K562 (cell line): ENCODE data around the gene FOSL1. TPM values are rescaled to one million over a fixed set of nuclear protein-coding genes. Genes with fewer than 3 reads are reported as not detected.

Experiments
- BMI1 ChIP-seq: fragments of 150-350 bp; IDR thresholded peaks from 2 replicates; pipeline ENCODE4 v1.6.1; 2014; ENCODE audit warnings: low read length
- CREBBP ChIP-seq: IDR thresholded peaks from one replicate; pipeline ENCODE4 v1.6.1; 2012; ENCODE audit warnings: low read depth, mild to moderate bottlenecking, control low read depth, inconsistent platforms, low read length
- E2F3 ChIP-seq: fragments of 250-450 bp; sonication (Bioruptor Pico); IDR thresholded peaks from 2 replicates; pipeline ENCODE4 v1.4.0; 2020; ENCODE audit warnings: mild to moderate bottlenecking
- FOXK2 ChIP-seq, 2 experiments: fragments of 450-650 bp; IDR thresholded peaks in 1 of 2; conservative IDR thresholded peaks in 1 of 2; 2 replicates each; pipeline ENCODE4 v1.6.1; 2016; ENCODE audit warnings: low read depth in 2 of 2, mild to moderate bottlenecking in 1 of 2
- GABPA ChIP-seq: fragments of 200-800 bp; sonication (Bioruptor generic); conservative IDR thresholded peaks from 2 replicates; pipeline ENCODE4 v1.6.1; 2016; ENCODE audit warnings: low read depth, missing genetic modification characterization, missing compliant biosample characterization
- HNRNPLL ChIP-seq: fragments of 200-400 bp; formaldehyde crosslinking; IDR thresholded peaks from 2 replicates; pipeline ENCODE4 v1.6.1; 2017; ENCODE audit warnings: low read length, low read depth, mild to moderate bottlenecking; ENCODE audit not compliant: poor library complexity, severe bottlenecking
- KAT2B ChIP-seq: IDR thresholded peaks from one replicate; pipeline ENCODE4 v1.6.1; 2012; ENCODE audit warnings: low read depth, mild to moderate bottlenecking, control low read depth, inconsistent platforms, low read length, moderate library complexity
- PKNOX1 ChIP-seq: fragments of 450-650 bp; IDR thresholded peaks from 2 replicates; pipeline ENCODE4 v1.6.1; 2016
- RBM34 ChIP-seq: fragments of 200-400 bp; formaldehyde crosslinking; IDR thresholded peaks from 2 replicates; pipeline ENCODE4 v1.6.1; 2018; ENCODE audit warnings: low read length, borderline replicate concordance; ENCODE audit not compliant: insufficient read depth
- RBM39 ChIP-seq: fragments of 200-400 bp; formaldehyde crosslinking; optimal IDR thresholded peaks from 2 replicates; pipeline ENCODE3; 2018; ENCODE audit warnings: low read depth, low read length
- SMAD3 ChIP-seq: fragments of 450-650 bp; formaldehyde crosslinking; conservative IDR thresholded peaks from 2 replicates; pipeline ENCODE4 v1.4.0; 2020; ENCODE audit warnings: mild to moderate bottlenecking
- TEAD4 ChIP-seq, 2 experiments: sonication (generic) in 1 of 2; formaldehyde crosslinking in 1 of 2; IDR thresholded peaks; 2 replicates each; pipeline versions ENCODE4 v1.6.1 to v1.8.0; 2012 to 2022; ENCODE audit warnings: borderline replicate concordance in 1 of 2, inconsistent platforms in 1 of 2, low read length in 1 of 2, mild to moderate bottlenecking in 1 of 2, missing genetic modification reagents in 1 of 2
- TFAP4 ChIP-seq: sonication (generic); formaldehyde crosslinking; IDR thresholded peaks from 2 replicates; pipeline ENCODE4 v1.8.0; 2022; ENCODE audit warnings: missing genetic modification reagents, mild to moderate bottlenecking, moderate library complexity, borderline replicate concordance
- TGIF2 ChIP-seq: sonication (generic); formaldehyde crosslinking; IDR thresholded peaks from 2 replicates; pipeline ENCODE4 v1.8.1; 2022; ENCODE audit warnings: mild to moderate bottlenecking, missing genetic modification reagents, moderate library complexity
- TRIM28 ChIP-seq: fragments of 450-650 bp; IDR thresholded peaks from 2 replicates; pipeline ENCODE4 v1.6.1; 2017
- ZC3H11A ChIP-seq: IDR thresholded peaks from 2 replicates; pipeline ENCODE4 v1.6.1; 2012; ENCODE audit warnings: low read depth, low read length, improper control_type of control experiment
- ZFP36 ChIP-seq: fragments of 150-350 bp; IDR thresholded peaks from 2 replicates; pipeline ENCODE4 v1.6.1; 2018; ENCODE audit warnings: low read length, low read depth; ENCODE audit not compliant: partially characterized antibody
- ZNF239 ChIP-seq: fragments of 250-450 bp; sonication (Bioruptor Pico); IDR thresholded peaks from 2 replicates; pipeline ENCODE4 v1.4.0; 2020; ENCODE audit warnings: mild to moderate bottlenecking
- ZNF589 ChIP-seq: fragments of 200-800 bp; sonication (Bioruptor generic); IDR thresholded peaks from 2 replicates; pipeline ENCODE4 v1.6.1; 2016; ENCODE audit warnings: low read depth, missing genetic modification characterization, missing compliant biosample characterization
- ZNF717 ChIP-seq: fragments of 250-450 bp; sonication (Bioruptor Pico); IDR thresholded peaks from 2 replicates; pipeline ENCODE4 v1.5.0; 2021
- ZNF780A ChIP-seq: fragments of 250-450 bp; sonication (Bioruptor Pico); IDR thresholded peaks from 2 replicates; pipeline ENCODE4 v1.5.0; 2021; ENCODE audit warnings: mild to moderate bottlenecking
- polyA plus RNA-seq, 8 experiments: library from polyadenylated mRNA; depleted of rRNA in 4 of 8; stranded (reverse) in 5 of 8; unstranded in 3 of 8; fragments of >200 nt; fragmentation: Nextera tagmentation in 2 of 8; fragmentation: Illumina TruSeq in 1 of 8; extraction: Ambion mirVana in 2 of 8; extraction: Trizol in 1 of 8; gene quantifications; 2 replicates each; pipeline versions ENCODE4 v1.2.1 to v1.2.3, GENCODE V29; 2011 to 2014; ENCODE audit warnings: inconsistent platforms in 1 of 8, missing spikeins in 1 of 8
- total RNA-seq, 7 experiments: library from RNA; depleted of rRNA in 6 of 7; stranded (reverse); fragments of >200 nt in 6 of 7; fragmentation: Illumina TruSeq in 2 of 7; extraction: Trizol in 2 of 7; gene quantifications; 2 replicates each; pipeline versions ENCODE4 v1.2.1 to v1.2.3, GENCODE V29; 2011 to 2021; ENCODE audit warnings: low replicate concordance in 1 of 7
- TF ChIP-seq, protein P1 (sequence below): fragments of 250-450 bp; sonication (Bioruptor Pico); IDR thresholded peaks from 2 replicates; pipeline ENCODE4 v1.9.0; 2021; ENCODE audit warnings: mild to moderate bottlenecking
- TF ChIP-seq, protein P2 (sequence below): fragments of 250-450 bp; sonication (Bioruptor Pico); IDR thresholded peaks from 2 replicates; pipeline ENCODE4 v1.5.1; 2021; ENCODE audit warnings: mild to moderate bottlenecking

FOSL1 gene
- total and polyA plus RNA-seq, 9 of the 15 experiments (the other 6 are each of a cell fraction or from before 2014, with no cell fraction given), result 3.5 to 39.6 (median 10.0) TPM

DNA sequence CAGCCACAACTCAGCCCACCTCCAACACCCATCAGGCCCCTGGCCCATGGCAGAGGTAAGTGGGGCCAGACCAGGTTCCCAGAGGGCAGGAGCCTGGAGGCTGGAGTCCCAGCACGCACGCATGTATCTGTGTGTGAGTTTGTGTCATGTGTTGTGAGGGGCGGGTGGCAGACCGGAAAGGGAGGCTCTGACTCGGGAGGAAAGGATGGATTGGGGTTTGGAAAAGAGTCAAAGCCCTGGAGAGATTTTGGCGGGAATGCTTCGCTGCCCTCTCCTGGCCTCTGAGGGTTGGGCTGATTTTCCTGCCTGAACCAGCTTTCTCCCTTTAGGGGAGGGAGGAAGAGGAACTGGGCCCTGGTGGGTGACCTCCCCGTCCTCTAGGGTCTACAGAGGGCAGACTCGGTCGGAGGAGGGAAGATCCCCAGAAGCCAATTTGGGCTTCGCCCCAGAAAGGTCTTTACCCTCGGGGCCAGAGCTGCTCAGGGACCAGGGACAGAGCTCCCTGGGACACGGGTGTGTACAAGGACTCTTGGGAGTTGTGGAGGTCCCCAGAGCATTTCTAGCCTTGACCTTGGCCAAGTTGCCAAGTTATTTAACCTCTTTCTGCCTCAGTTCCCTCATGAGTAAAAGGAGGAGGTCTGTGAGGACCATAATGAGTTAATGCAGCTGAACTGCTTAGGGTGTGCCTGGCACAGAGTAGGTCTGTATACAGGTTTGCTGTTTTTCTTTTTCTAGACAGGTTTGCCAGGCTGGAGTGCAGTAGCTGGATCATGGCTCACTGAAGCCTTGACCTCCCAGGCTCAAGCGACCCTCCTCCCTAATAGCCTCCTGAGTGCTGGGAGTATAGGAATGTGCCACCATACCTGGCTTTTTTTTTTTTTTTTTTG, 11.7 kb upstream of the FOSL1 start (continued):
- 0 out of 2 replicates have a peak, but pooled peaks have one; percentile 9 for TF ChIP-seq PKNOX1
- no peak for TF ChIP-seq BMI1
- TF ChIP-seq RBM34, result no peak
- TF ChIP-seq ZNF717 (CRISPR knock-in tag), result no peak
- no peak for TF ChIP-seq TRIM28
- TF ChIP-seq RBM39, result no peak
- 0 out of 2 replicates have a peak, but pooled peaks have one; percentile 41 for TF ChIP-seq ZNF589 (CRISPR knock-in tag)
- no peak for TF ChIP-seq ZNF239 (CRISPR knock-in tag)
- TF ChIP-seq GABPA (tag), result peak; percentile 58
- no peak for TF ChIP-seq KAT2B
- TF ChIP-seq E2F3 (CRISPR knock-in tag), result peak; percentile 87
- TF ChIP-seq HNRNPLL, result no peak
- no peak for TF ChIP-seq FOXK2 (conservative IDR thresholded peaks at IDR 0.05 in 1 of 2, IDR thresholded peaks at IDR 0.05 in 1 of 2; ENCODE audit: low read depth in 2 of 2)
- no peak for TF ChIP-seq SMAD3 (CRISPR knock-in tag)
- no peak for TF ChIP-seq ZC3H11A
- peak; percentile 47 for TF ChIP-seq TFAP4 (CRISPR knock-in tag)
- no peak for TF ChIP-seq ZFP36
- TF ChIP-seq ZNF780A (CRISPR knock-in tag), result no peak
- TF ChIP-seq, protein P1, sequence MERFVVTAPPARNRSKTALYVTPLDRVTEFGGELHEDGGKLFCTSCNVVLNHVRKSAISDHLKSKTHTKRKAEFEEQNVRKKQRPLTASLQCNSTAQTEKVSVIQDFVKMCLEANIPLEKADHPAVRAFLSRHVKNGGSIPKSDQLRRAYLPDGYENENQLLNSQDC (CRISPR knock-in tag), result no peak
- TF ChIP-seq TGIF2, result no peak
- no peak for TF ChIP-seq CREBBP
- TF ChIP-seq, protein P2, sequence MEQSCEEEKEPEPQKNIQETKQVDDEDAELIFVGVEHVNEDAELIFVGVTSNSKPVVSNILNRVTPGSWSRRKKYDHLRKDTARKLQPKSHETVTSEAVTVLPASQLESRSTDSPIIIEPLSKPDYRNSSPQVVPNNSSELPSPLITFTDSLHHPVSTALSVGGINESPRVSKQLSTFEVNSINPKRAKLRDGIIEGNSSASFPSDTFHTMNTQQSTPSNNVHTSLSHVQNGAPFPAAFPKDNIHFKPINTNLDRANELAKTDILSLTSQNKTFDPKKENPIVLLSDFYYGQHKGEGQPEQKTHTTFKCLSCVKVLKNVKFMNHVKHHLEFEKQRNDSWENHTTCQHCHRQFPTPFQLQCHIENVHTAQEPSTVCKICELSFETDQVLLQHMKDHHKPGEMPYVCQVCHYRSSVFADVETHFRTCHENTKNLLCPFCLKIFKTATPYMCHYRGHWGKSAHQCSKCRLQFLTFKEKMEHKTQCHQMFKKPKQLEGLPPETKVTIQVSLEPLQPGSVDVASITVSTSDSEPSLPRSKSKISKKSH (CRISPR knock-in tag), result no peak
- no peak for TF ChIP-seq TEAD4 (IDR thresholded peaks at IDR 0.05; ENCODE audit: low read length)
- no peak for TF ChIP-seq TEAD4 (CRISPR knock-in tag; IDR thresholded peaks at IDR 0.05; ENCODE audit: borderline replicate concordance)
